GM20431 (cell line): ENCODE measurements around the gene NFYC.

Experiments used
- in situ Hi-C: fragments of 300-500 bp; cut with MseI, MboI; formaldehyde crosslinking; loops from one replicate; pipeline ENCODE4 v1.15.0; 2020; ENCODE audit warnings: low sequenced_read_pairs; ENCODE audit not compliant: unreplicated experiment

NFYC gene

GRCh38 chr1:40732756-40733301 is 41.3 kb downstream of the NFYC start:
- in situ Hi-C loops = no loop called here

GRCh38 chr1:40734882-40735628 is 43.6 kb downstream of the NFYC start:
- in situ Hi-C loops = no loop called here

- in situ Hi-C loops = no loop called here
These were observed 44.6 kb downstream of the NFYC start for GRCh38 chr1:40736085-40736531.

GRCh38 chr1:40738831-40739230 is 47.3 kb downstream of the NFYC start:
- in situ Hi-C loops = no loop called here

- in situ Hi-C loops = no loop called here
These were observed 48.0 kb downstream of the NFYC start for GRCh38 chr1:40739455-40740008.

GRCh38 chr1:40740039-40740996 is 48.8 kb downstream of the NFYC start:
- in situ Hi-C loops = no loop called here

- in situ Hi-C loops = no loop called here
These were observed 49.7 kb downstream of the NFYC start for GRCh38 chr1:40740997-40741736.

GRCh38 chr1:40742363-40743061 is 51.0 kb downstream of the NFYC start:
- in situ Hi-C loops = no loop called here

- in situ Hi-C loops = no loop called here
These were observed 51.9 kb downstream of the NFYC start for GRCh38 chr1:40743452-40743851.

GRCh38 chr1:40743860-40744259 is 52.4 kb downstream of the NFYC start:
- in situ Hi-C loops = no loop called here

- in situ Hi-C loops = no loop called here
These were observed 53.7 kb downstream of the NFYC start for GRCh38 chr1:40745176-40745575.

GRCh38 chr1:40746344-40747090 is 55.0 kb downstream of the NFYC start:
- in situ Hi-C loops = no loop called here

- in situ Hi-C loops = no loop called here
These were observed 57.6 kb downstream of the NFYC start for GRCh38 chr1:40748841-40749718.

GRCh38 chr1:40749817-40750216 is 58.3 kb downstream of the NFYC start:
- in situ Hi-C loops = no loop called here

GRCh38 chr1:40750451-40750908 is 59.0 kb downstream of the NFYC start:
- in situ Hi-C loops = no loop called here

GRCh38 chr1:40751802-40752201 is 60.3 kb downstream of the NFYC start:
- in situ Hi-C loops = no loop called here

- in situ Hi-C loops = no loop called here
These were observed 61.8 kb downstream of the NFYC start for GRCh38 chr1:40753142-40753882.
